ENCODE data around the gene GATD1. TPM values are rescaled to one million over a fixed set of nuclear protein-coding genes. Genes with fewer than 3 reads are reported as not detected.

GATD1 gene
- total RNA-seq, 1 experiment from 2014 or later: 81.3 TPM

GRCh38 chr11:792873-793272, 15.6 kb upstream of the GATD1 start:
- H3K27me3 ChIP-seq (replicated peaks; ENCODE audit: insufficient read depth, low read depth, low read length, poor library complexity): no peaks in the 10 kb centered on the region
- H3K9me3 ChIP-seq (ENCODE audit: low read depth, low read length, poor library complexity, severe bottlenecking): no peaks in the 10 kb centered on the region
- POLR2A ChIA-PET (ENCODE audit: low non-redundant PET): interaction anchor here (0.6 kb wide), 1 partner anchor 12 kb away, joined by 3 read pairs; no protein-coding TSS in a partner anchor
- H3K27ac ChIP-seq (ENCODE audit: low read depth, low read length, poor library complexity, severe bottlenecking): no peak overlapping the region
- TF ChIP-seq EZH2 (IDR thresholded peaks at IDR 0.05; ENCODE audit: borderline replicate concordance, low read depth, low read length, poor library complexity, severe bottlenecking): no peak
- TF ChIP-seq, protein P1, sequence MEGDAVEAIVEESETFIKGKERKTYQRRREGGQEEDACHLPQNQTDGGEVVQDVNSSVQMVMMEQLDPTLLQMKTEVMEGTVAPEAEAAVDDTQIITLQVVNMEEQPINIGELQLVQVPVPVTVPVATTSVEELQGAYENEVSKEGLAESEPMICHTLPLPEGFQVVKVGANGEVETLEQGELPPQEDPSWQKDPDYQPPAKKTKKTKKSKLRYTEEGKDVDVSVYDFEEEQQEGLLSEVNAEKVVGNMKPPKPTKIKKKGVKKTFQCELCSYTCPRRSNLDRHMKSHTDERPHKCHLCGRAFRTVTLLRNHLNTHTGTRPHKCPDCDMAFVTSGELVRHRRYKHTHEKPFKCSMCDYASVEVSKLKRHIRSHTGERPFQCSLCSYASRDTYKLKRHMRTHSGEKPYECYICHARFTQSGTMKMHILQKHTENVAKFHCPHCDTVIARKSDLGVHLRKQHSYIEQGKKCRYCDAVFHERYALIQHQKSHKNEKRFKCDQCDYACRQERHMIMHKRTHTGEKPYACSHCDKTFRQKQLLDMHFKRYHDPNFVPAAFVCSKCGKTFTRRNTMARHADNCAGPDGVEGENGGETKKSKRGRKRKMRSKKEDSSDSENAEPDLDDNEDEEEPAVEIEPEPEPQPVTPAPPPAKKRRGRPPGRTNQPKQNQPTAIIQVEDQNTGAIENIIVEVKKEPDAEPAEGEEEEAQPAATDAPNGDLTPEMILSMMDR (conservative IDR thresholded peaks at IDR 0.05; ENCODE audit: low read depth, low read length): no peak
- intact Hi-C loops (cut with micrococcal nuclease; ENCODE audit: unreplicated experiment): no loop called here
- H3K4me1 ChIP-seq (ENCODE audit: insufficient read depth, low read length, poor library complexity, severe bottlenecking): peaks cover 10% of the 10 kb centered on the region
- CTCF ChIA-PET: no interaction called here
- no TSS peak for BruUV-seq (replicated peaks)
- no peak for DNase-seq (ENCODE audit: low spot score)
- H3K36me3 ChIP-seq (ENCODE audit: insufficient read depth, low read length, poor library complexity, severe bottlenecking): peaks cover 2% of the 10 kb centered on the region
- no peak overlapping the region for H3K4me3 ChIP-seq (ENCODE audit: low read depth, low read length, poor library complexity, severe bottlenecking)

GRCh38 chr11:792535-792821, 15.2 kb upstream of the GATD1 start:
- POLR2A ChIA-PET (ENCODE audit: low non-redundant PET): interaction anchor here (0.6 kb wide), 1 partner anchor 12 kb away, joined by 3 read pairs; no protein-coding TSS in a partner anchor

DNA sequence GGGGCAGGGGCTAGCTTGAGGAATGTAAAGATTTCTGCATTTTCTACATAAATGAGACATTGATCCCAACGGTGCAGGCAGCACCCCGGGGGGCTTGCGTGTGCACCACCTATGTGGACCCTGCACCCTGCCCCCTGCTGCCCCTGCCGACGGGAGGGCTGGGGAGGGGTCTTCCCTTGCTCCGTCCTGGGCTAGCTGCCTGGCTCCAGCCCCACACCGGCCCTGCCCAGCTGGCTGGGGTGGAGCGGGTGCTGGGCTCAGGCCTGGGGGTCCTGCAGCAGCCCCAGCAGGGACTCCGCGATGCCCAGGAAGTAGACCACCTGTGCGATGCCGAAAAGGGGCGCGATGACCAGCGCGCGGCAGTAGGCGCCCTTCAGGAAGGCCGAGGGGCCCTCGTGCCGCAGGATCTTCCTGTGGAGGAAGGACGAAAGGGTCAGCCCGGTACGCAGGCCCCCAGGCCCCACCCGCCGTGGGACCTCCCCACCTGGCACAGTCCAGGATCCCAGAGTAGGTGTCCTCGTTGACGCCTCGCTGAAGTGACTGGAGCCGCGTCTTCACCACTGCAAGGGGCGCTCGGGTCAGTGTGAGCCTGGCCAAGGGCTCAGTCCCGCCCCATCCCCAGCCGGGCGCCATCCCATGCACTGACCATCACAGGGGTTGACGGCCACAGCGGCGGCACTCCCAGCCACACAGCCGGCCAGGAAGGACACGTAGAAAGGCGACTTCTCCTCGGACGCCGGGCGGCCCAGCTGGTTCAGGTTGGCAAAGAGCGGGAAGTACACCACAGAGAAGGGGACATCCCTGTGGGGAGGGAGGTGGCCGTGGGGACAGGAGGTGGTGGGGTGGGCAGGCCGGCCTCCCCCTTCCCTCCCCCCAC, 14.6 kb upstream of the GATD1 start:
- no TSS peak for BruUV-seq (replicated peaks)
- intact Hi-C loops (cut with micrococcal nuclease; ENCODE audit: unreplicated experiment): no loop called here
- Histone ChIP-seq H3K4me1 (ENCODE audit: insufficient read depth, low read length, poor library complexity, severe bottlenecking) (peaks cover 10% of the 10 kb centered on the region), H3K27me3 (replicated peaks; ENCODE audit: insufficient read depth, low read depth, low read length, poor library complexity) (no peaks in the 10 kb centered on the region), H3K9me3 (ENCODE audit: low read depth, low read length, poor library complexity, severe bottlenecking) (no peaks in the 10 kb centered on the region), H3K36me3 (ENCODE audit: insufficient read depth, low read length, poor library complexity, severe bottlenecking) (peaks cover 2% of the 10 kb centered on the region), H3K4me3 (ENCODE audit: low read depth, low read length, poor library complexity, severe bottlenecking) (no peak overlapping the region), H3K27ac (ENCODE audit: low read depth, low read length, poor library complexity, severe bottlenecking) (no peak overlapping the region)
- DNase-seq (ENCODE audit: low spot score): no peak
- ChIA-PET POLR2A (ENCODE audit: low non-redundant PET) (interaction anchor here (0.6 kb wide), 2 partner anchors 11 to 1630 kb away, joined by 3 to 16 read pairs; no protein-coding TSS in a partner anchor), CTCF (no interaction called here)
- TF ChIP-seq, protein P1 (conservative IDR thresholded peaks at IDR 0.05; ENCODE audit: low read depth, low read length): no peak
- no peak for TF ChIP-seq EZH2 (IDR thresholded peaks at IDR 0.05; ENCODE audit: borderline replicate concordance, low read depth, low read length, poor library complexity, severe bottlenecking)

More at GRCh38 chr11:792535-792821, 15.2 kb upstream of the GATD1 start:
- Histone ChIP-seq H3K27ac (ENCODE audit: low read depth, low read length, poor library complexity, severe bottlenecking) (no peak overlapping the region), H3K27me3 (replicated peaks; ENCODE audit: insufficient read depth, low read depth, low read length, poor library complexity) (no peaks in the 10 kb centered on the region), H3K36me3 (ENCODE audit: insufficient read depth, low read length, poor library complexity, severe bottlenecking) (peaks cover 2% of the 10 kb centered on the region), H3K9me3 (ENCODE audit: low read depth, low read length, poor library complexity, severe bottlenecking) (no peaks in the 10 kb centered on the region), H3K4me3 (ENCODE audit: low read depth, low read length, poor library complexity, severe bottlenecking) (no peak overlapping the region), H3K4me1 (ENCODE audit: insufficient read depth, low read length, poor library complexity, severe bottlenecking) (peaks cover 10% of the 10 kb centered on the region)
- no peak for TF ChIP-seq EZH2 (IDR thresholded peaks at IDR 0.05; ENCODE audit: borderline replicate concordance, low read depth, low read length, poor library complexity, severe bottlenecking)
- TF ChIP-seq, protein P1 (conservative IDR thresholded peaks at IDR 0.05; ENCODE audit: low read depth, low read length): no peak
- CTCF ChIA-PET: no interaction called here
- intact Hi-C loops (cut with micrococcal nuclease; ENCODE audit: unreplicated experiment): no loop called here
- no peak for DNase-seq (ENCODE audit: low spot score)
- no TSS peak for BruUV-seq (replicated peaks)
